Right lobe of liver (tissue), 6 donors: ENCODE data around the gene WFDC5. TPM values are rescaled to one million over a fixed set of nuclear protein-coding genes. Genes with fewer than 3 reads are reported as not detected.

Source experiments
- ATAC-seq, 4 donors: fragments of 200-7000 bp; cut with Tn5 transposase; one replicate each; pipeline ENCODE4 v1.9.1; 2020; ENCODE audit warnings: mild to moderate bottlenecking in 4 of 4, moderate library complexity in 4 of 4
- DNase-seq, 3 donors: peaks; one replicate each; pipeline ENCODE4 v3.0.0-alpha.2; 2020
- H3K27ac ChIP-seq, 3 donors: fragments of 200-600 bp; one replicate each; pipeline ENCODE4 v1.8.0; 2022
- H3K27me3 ChIP-seq, 2 donors: fragments of 200-600 bp; one replicate each; pipeline ENCODE4 v1.8.0; 2022
- H3K36me3 ChIP-seq, 4 donors: fragments of 200-600 bp; sonication (generic) in 1 of 4; one replicate each; pipeline versions ENCODE4 v1.5.1 to v1.8.0; 2017 to 2022; ENCODE audit warnings: control low read depth in 1 of 4
- H3K4me1 ChIP-seq, 4 donors: fragments of 200-600 bp; sonication (generic) in 1 of 4; one replicate each; pipeline versions ENCODE4 v1.5.1 to v1.8.0; 2017 to 2022; ENCODE audit warnings: control low read depth in 1 of 4
- H3K4me3 ChIP-seq, 3 donors: fragments of 200-600 bp; one replicate each; pipeline ENCODE4 v1.8.0; 2022
- H3K9me3 ChIP-seq, 4 donors: fragments of 200-600 bp; sonication (generic) in 1 of 4; one replicate each; pipeline versions ENCODE4 v1.5.1 to v1.8.0; 2017 to 2022; ENCODE audit warnings: control low read depth in 1 of 4
- CTCF ChIP-seq, 4 donors: fragments of 200-600 bp in 3 of 4; fragments of 450-650 bp in 1 of 4; IDR thresholded peaks; one replicate each; pipeline versions ENCODE4 v1.5.1 to v1.8.0; 2016 to 2022; ENCODE audit warnings: antibody characterized with exemption in 4 of 4, mild to moderate bottlenecking in 2 of 4
- POLR2A ChIP-seq: fragments of 450-650 bp; IDR thresholded peaks from one replicate; pipeline ENCODE4 v1.6.1; 2017; ENCODE audit warnings: antibody characterized with exemption, mild to moderate bottlenecking
- WGBS: methylation state at CpG from one replicate; pipeline ENCODE4 v1.1.6; 2018; ENCODE audit warnings: low coverage, low lambda C conversion rate; ENCODE audit not compliant: insufficient coverage; ENCODE audit errors: missing lambda C conversion rate; 5-methylcytosine and 5-hydroxymethylcytosine counted together
- intact Hi-C, 2 donors: fragments of 100-400 bp; cut with DNase I; formaldehyde crosslinking; loops; one replicate each; pipeline versions ENCODE4 v1.11.2 to v1.14.1; 2022
- total RNA-seq, 6 experiments: library from RNA; depleted of rRNA in 2 of 6; stranded (reverse); fragments of >200 nt in 2 of 6; fragmentation: NEBNext Ultra II Directional in 3 of 6; extraction: Animal tissue kit (Norgen Biotek cat#: 25700) in 3 of 6; gene quantifications; one replicate each; pipeline versions ENCODE4 v1.1.0 to v1.2.4, GENCODE V29; 2016 to 2023
- donor health status: DM: no; HTN: yes; CAD: no.
- donor health status: DM: no; HTN: no; CAD: no.
- donor health status: DM: no; HTN: no; CAD: no.
- donor health status: DM: no; HTN: yes; CAD: no.
- donor health status: DM: no; HTN: yes; CAD: no.

Gene WFDC5
- total RNA-seq, 6 experiments from 2014 or later: not detected

- no peaks in the 10 kb centered on the region for H3K9me3 ChIP-seq
- no peak within 1 kb of the TSS for H3K27ac ChIP-seq
- intact Hi-C loops: no loop called here
- peaks cover 0 to 7% (median 0%) of the 10 kb centered on the region in 4 donors for H3K4me1 ChIP-seq
- ATAC-seq (peak; percentile 41 to 61 (median 50)), DNase-seq (peak in 1 of 3 donors; percentile 47)
- H3K4me3 ChIP-seq: no peak within 1 kb of the TSS
- no peak for TF ChIP-seq CTCF (IDR thresholded peaks at IDR 0.05)
- no peak for TF ChIP-seq POLR2A
- no peaks in the 10 kb centered on the region for H3K36me3 ChIP-seq
- peaks cover 4 to 10% of the 10 kb centered on the region in 2 donors for H3K27me3 ChIP-seq
- 10% methylated on average over 8 of the region's 38 CpGs for WGBS
Observed at GRCh38 chr20:45100563-45101245, 14.3 kb downstream of the WFDC5 start, which contains the start of gene KCNS1. Gene KCNS1, minus strand, starts transcription at chr20:45101127. Its CDS starts 1,891 bp downstream, at chr20:45099236.

- Histone ChIP-seq H3K4me1 (peaks cover 0 to 7% (median 0%) of the 10 kb centered on the region in 4 donors), H3K9me3 (no peaks in the 10 kb centered on the region), H3K4me3 (peak overlapping the region in 1 of 3 donors; percentile 26), H3K27me3 (peaks cover 4 to 10% of the 10 kb centered on the region in 2 donors), H3K36me3 (no peaks in the 10 kb centered on the region), H3K27ac (no peak overlapping the region)
- DNase-seq (peak in 2 of 3 donors; percentile 38 to 65), ATAC-seq (peak; percentile 25 to 58 (median 44))
- WGBS: no CpG with 5 or more reads among the region's 91 CpGs
- intact Hi-C loops: loop anchor here (10.0 kb wide), 1 partner anchor 53 kb away; no protein-coding TSS in a partner anchor
- TF ChIP-seq CTCF (IDR thresholded peaks at IDR 0.05) (peak in 2 of 4 donors; percentile 12 to 23), POLR2A (no peak)
Observed at GRCh38 chr20:45098103-45098773, 16.7 kb downstream of the WFDC5 start.

- ATAC-seq: peak in 2 of 4 donors; percentile 22 to 31
- no peak for TF ChIP-seq POLR2A
- peak in 3 of 4 donors; percentile 16 to 26 (median 18) for TF ChIP-seq CTCF (IDR thresholded peaks at IDR 0.05)
- 30% methylated on average over 2 of the region's 56 CpGs for WGBS
Observed at GRCh38 chr20:45097485-45098102, 17.4 kb downstream of the WFDC5 start.

GRCh38 chr20:45096781-45097180, 18.2 kb downstream of the WFDC5 start:
- H3K4me1 ChIP-seq: peaks cover 0 to 7% (median 0%) of the 10 kb centered on the region in 4 donors
- intact Hi-C loops: loop anchor here (10.0 kb wide), 1 partner anchor 52 kb away; no protein-coding TSS in a partner anchor
- peaks cover 4 to 10% of the 10 kb centered on the region in 2 donors for H3K27me3 ChIP-seq
- no peak overlapping the region for H3K27ac ChIP-seq
- no peaks in the 10 kb centered on the region for H3K9me3 ChIP-seq
- TF ChIP-seq POLR2A (no peak), CTCF (IDR thresholded peaks at IDR 0.05) (no peak)
- no peak overlapping the region for H3K4me3 ChIP-seq
- DNase-seq: no peak
- ATAC-seq: no peak
- 51% methylated on average over 6 of the region's 9 CpGs for WGBS
- H3K36me3 ChIP-seq: no peaks in the 10 kb centered on the region

More at GRCh38 chr20:45097485-45098102, 17.4 kb downstream of the WFDC5 start:
- H3K4me1 ChIP-seq: peaks cover 0 to 7% (median 0%) of the 10 kb centered on the region in 4 donors
- H3K4me3 ChIP-seq: peak overlapping the region in 1 of 3 donors; percentile 26
- peaks cover 4 to 10% of the 10 kb centered on the region in 2 donors for H3K27me3 ChIP-seq
- H3K36me3 ChIP-seq: no peaks in the 10 kb centered on the region
- H3K9me3 ChIP-seq: no peaks in the 10 kb centered on the region
- no peak overlapping the region for H3K27ac ChIP-seq
- peak in 1 of 3 donors; percentile 44 for DNase-seq
- intact Hi-C loops: loop anchor here (10.0 kb wide), 1 partner anchor 53 kb away; no protein-coding TSS in a partner anchor
